ENCODE results near the gene SNRPF.

The SNRPF gene

GRCh38 chr12:95859947-95860850, 1.4 kb downstream of the SNRPF start:
- DNase-seq = no peak

GRCh38 chr12:95862038-95862437, 3.3 kb downstream of the SNRPF start:
- DNase-seq = no peak

- DNase-seq = no peak
Observed at GRCh38 chr12:95863337-95863736, 4.6 kb downstream of the SNRPF start.

- DNase-seq = no peak
Observed at GRCh38 chr12:95870897-95871296, 12.1 kb downstream of the SNRPF start.

- no peak for DNase-seq
Observed at GRCh38 chr12:95874452-95874851, 15.7 kb downstream of the SNRPF start.

GRCh38 chr12:95877622-95878021, 18.9 kb downstream of the SNRPF start:
- no peak for DNase-seq

- no peak for DNase-seq
Observed at GRCh38 chr12:95880895-95881294, 22.1 kb downstream of the SNRPF start.

- no peak for DNase-seq
Observed at GRCh38 chr12:95881331-95881955, 22.7 kb downstream of the SNRPF start.

- DNase-seq = no peak
Observed at GRCh38 chr12:95882080-95882479, 23.3 kb downstream of the SNRPF start.

GRCh38 chr12:95882873-95883272, 24.1 kb downstream of the SNRPF start:
- no peak for DNase-seq

GRCh38 chr12:95884998-95885397, 26.2 kb downstream of the SNRPF start:
- no peak for DNase-seq

GRCh38 chr12:95887311-95887710, 28.6 kb downstream of the SNRPF start:
- DNase-seq = no peak

GRCh38 chr12:95890958-95891357, 32.2 kb downstream of the SNRPF start:
- DNase-seq = no peak

GRCh38 chr12:95896846-95897245, 38.1 kb downstream of the SNRPF start:
- DNase-seq = no peak

GRCh38 chr12:95898081-95898480, 39.3 kb downstream of the SNRPF start:
- DNase-seq = no peak

GRCh38 chr12:95908573-95908972, 49.8 kb downstream of the SNRPF start:
- DNase-seq = no peak

- no peak for DNase-seq
Observed at GRCh38 chr12:95909871-95910270, 51.1 kb downstream of the SNRPF start.
